Stimulated activated CD8-positive, alpha-beta memory T cell treated with anti-CD3 and anti-CD28 coated beads, Interleukin-4, amount 100 ng/mL, for 4 hours (primary cell): ENCODE data around the gene NGLY1.

Source experiments
- DNase-seq, 2 donors: peaks; one replicate each; pipeline ENCODE4 v3.0.0-alpha.2; 2020; ENCODE audit warnings: low read depth in 2 of 2, low spot score in 1 of 2

Gene NGLY1

GRCh38 chr3:25785826-25786225 is 2.6 kb upstream of the NGLY1 start:
- DNase-seq = no peak

GRCh38 chr3:25784971-25785370 is 1.7 kb upstream of the NGLY1 start:
- DNase-seq = no peak

GRCh38 chr3:25783661-25784512 is 644 bp upstream of the NGLY1 start:
- DNase-seq = no peak

- no peak for DNase-seq
Measured at GRCh38 chr3:25782636-25782937, 656 bp downstream of the NGLY1 start.

GRCh38 chr3:25781758-25782594 is 1.3 kb downstream of the NGLY1 start:
- no peak for DNase-seq

- DNase-seq = no peak
Measured at GRCh38 chr3:25781145-25781757, 2.0 kb downstream of the NGLY1 start.

- no peak for DNase-seq
Measured at GRCh38 chr3:25780618-25781017, 2.6 kb downstream of the NGLY1 start.

- no peak for DNase-seq
Measured at GRCh38 chr3:25775936-25776335, 7.3 kb downstream of the NGLY1 start.

- DNase-seq = no peak
Measured at GRCh38 chr3:25768851-25769250, 14.4 kb downstream of the NGLY1 start.

- DNase-seq = no peak
Measured at GRCh38 chr3:25751725-25752124, 31.5 kb downstream of the NGLY1 start.

- no peak for DNase-seq
Measured at GRCh38 chr3:25751048-25751447, 32.2 kb downstream of the NGLY1 start.

GRCh38 chr3:25749031-25749581 is 34.1 kb downstream of the NGLY1 start:
- DNase-seq = no peak

- no peak for DNase-seq
Measured at GRCh38 chr3:25748189-25748588, 35.1 kb downstream of the NGLY1 start.

- no peak for DNase-seq
Measured at GRCh38 chr3:25747033-25747432, 36.2 kb downstream of the NGLY1 start.

- no peak for DNase-seq
Measured at GRCh38 chr3:25744470-25744869, 38.8 kb downstream of the NGLY1 start.

- DNase-seq = no peak
Measured at GRCh38 chr3:25728101-25728500, 55.1 kb downstream of the NGLY1 start.

- no peak for DNase-seq
Measured at GRCh38 chr3:25727316-25727715, 55.9 kb downstream of the NGLY1 start.

- no peak for DNase-seq
Measured at GRCh38 chr3:25725810-25726209, 57.4 kb downstream of the NGLY1 start.

- DNase-seq = no peak
Measured at GRCh38 chr3:25724948-25725645, 58.1 kb downstream of the NGLY1 start.

- DNase-seq = no peak
Measured at GRCh38 chr3:25723802-25724201, 59.4 kb downstream of the NGLY1 start.

- no peak for DNase-seq
Measured at GRCh38 chr3:25719321-25719720, 63.9 kb downstream of the NGLY1 start.
